K562 (cell line): Measurements from ENCODE around the gene DDX54. TPM values are rescaled to one million over a fixed set of nuclear protein-coding genes. Genes with fewer than 3 reads are reported as not detected.

Source experiments
- ATF2 ChIP-seq: sonication (generic); formaldehyde crosslinking; IDR thresholded peaks from 2 replicates; pipeline ENCODE4 v1.8.1; 2022; ENCODE audit warnings: missing genetic modification reagents
- KAT7 ChIP-seq: sonication (generic); formaldehyde crosslinking; IDR thresholded peaks from 2 replicates; pipeline ENCODE4 v1.8.0; 2022; ENCODE audit warnings: missing genetic modification reagents, mild to moderate bottlenecking, borderline replicate concordance
- MECOM ChIP-seq: fragments of 250-450 bp; sonication (Bioruptor Pico); IDR thresholded peaks from 2 replicates; pipeline ENCODE4 v1.8.0; 2022; ENCODE audit warnings: inconsistent platforms
- NONO ChIP-seq, 2 experiments: fragments of 200-400 bp in 1 of 2; fragments of 450-650 bp in 1 of 2; formaldehyde crosslinking in 1 of 2; IDR thresholded peaks; 2 replicates each; pipeline ENCODE4 v1.6.1; 2017; ENCODE audit warnings: low read depth in 2 of 2, mild to moderate bottlenecking in 2 of 2, moderate library complexity in 2 of 2, low read length in 1 of 2
- RREB1 ChIP-seq: fragments of 250-450 bp; sonication (Bioruptor Pico); IDR thresholded peaks from 2 replicates; pipeline ENCODE4 v1.4.0; 2020
- TAF9B ChIP-seq: fragments of 450-650 bp; IDR thresholded peaks from 2 replicates; pipeline ENCODE4 v1.6.1; 2018; ENCODE audit warnings: mild to moderate bottlenecking; ENCODE audit not compliant: partially characterized antibody
- ZEB2 ChIP-seq: fragments of 450-650 bp; IDR thresholded peaks from 2 replicates; pipeline ENCODE4 v1.6.1; 2016
- ZNF175 ChIP-seq: fragments of 200-800 bp; sonication (Bioruptor generic); IDR thresholded peaks from 2 replicates; pipeline ENCODE4 v1.6.1; 2016; ENCODE audit warnings: low read depth, mild to moderate bottlenecking, missing genetic modification characterization, missing compliant biosample characterization
- polyA plus RNA-seq, 8 experiments: library from polyadenylated mRNA; depleted of rRNA in 4 of 8; stranded (reverse) in 5 of 8; unstranded in 3 of 8; fragments of >200 nt; fragmentation: Nextera tagmentation in 2 of 8; fragmentation: Illumina TruSeq in 1 of 8; extraction: Ambion mirVana in 2 of 8; extraction: Trizol in 1 of 8; gene quantifications; 2 replicates each; pipeline versions ENCODE4 v1.2.1 to v1.2.3, GENCODE V29; 2011 to 2014; ENCODE audit warnings: inconsistent platforms in 1 of 8, missing spikeins in 1 of 8
- total RNA-seq, 7 experiments: library from RNA; depleted of rRNA in 6 of 7; stranded (reverse); fragments of >200 nt in 6 of 7; fragmentation: Illumina TruSeq in 2 of 7; extraction: Trizol in 2 of 7; gene quantifications; 2 replicates each; pipeline versions ENCODE4 v1.2.1 to v1.2.3, GENCODE V29; 2011 to 2021; ENCODE audit warnings: low replicate concordance in 1 of 7
- TF ChIP-seq, protein P1 (sequence below): sonication (generic); formaldehyde crosslinking; IDR thresholded peaks from 2 replicates; pipeline ENCODE4 v1.8.0; 2022; ENCODE audit warnings: mild to moderate bottlenecking, missing genetic modification reagents
- TF ChIP-seq, protein P2 (sequence below): sonication (generic); formaldehyde crosslinking; IDR thresholded peaks from 2 replicates; pipeline ENCODE4 v1.8.0; 2023; ENCODE audit warnings: missing genetic modification reagents, mild to moderate bottlenecking, borderline replicate concordance

The DDX54 gene
- total and polyA plus RNA-seq, 9 of the 15 experiments (the other 6 are each of a cell fraction or from before 2014, with no cell fraction given): 1.4 to 135 (median 51.4) TPM

DNA sequence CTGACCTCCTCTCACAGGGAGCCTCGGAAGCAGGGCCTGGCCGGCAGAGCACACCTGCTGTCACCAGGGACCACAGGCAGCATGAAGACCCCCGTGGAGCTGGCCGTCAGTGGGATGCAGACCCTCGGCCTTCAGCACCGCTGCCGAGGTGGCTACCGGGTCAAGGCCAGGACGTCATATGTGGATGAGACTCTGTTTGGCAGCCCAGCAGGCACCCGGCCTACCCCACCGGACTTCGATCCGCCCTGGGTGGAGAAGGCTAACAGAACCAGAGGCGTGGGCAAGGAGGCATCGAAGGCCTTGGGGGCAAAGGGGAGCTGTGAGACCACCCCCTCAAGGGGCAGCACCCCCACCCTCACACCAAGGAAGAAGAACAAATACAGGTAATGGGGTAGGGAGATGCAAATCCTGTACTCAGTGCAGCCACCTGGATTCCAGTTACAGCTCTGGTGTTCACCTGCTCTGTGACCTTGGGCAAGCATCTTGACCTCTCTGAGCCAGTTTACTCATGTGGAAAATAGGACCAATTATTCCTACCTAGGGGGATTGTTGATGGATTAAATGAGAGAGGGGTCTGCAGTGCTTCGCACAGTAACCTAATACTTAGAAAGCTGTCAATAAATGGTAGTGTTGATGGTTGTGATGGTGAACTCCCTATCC lies 1.5 kb upstream of the DDX54 start (continued):
- TF ChIP-seq, protein P1, sequence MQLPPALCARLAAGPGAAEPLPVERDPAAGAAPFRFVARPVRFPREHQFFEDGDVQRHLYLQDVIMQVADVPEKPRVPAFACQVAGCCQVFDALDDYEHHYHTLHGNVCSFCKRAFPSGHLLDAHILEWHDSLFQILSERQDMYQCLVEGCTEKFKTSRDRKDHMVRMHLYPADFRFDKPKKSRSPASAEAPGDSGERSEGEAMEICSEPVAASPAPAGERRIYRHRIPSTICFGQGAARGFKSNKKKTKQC (CRISPR knock-in tag): no peak
- TF ChIP-seq RREB1 (CRISPR knock-in tag) (no peak), TAF9B (no peak), KAT7 (CRISPR knock-in tag) (no peak), NONO (IDR thresholded peaks at IDR 0.05; ENCODE audit: low read depth in 2 of 2, low read length in 1 of 2) (no peak), ZEB2 (no peak), MECOM (CRISPR knock-in tag) (no peak), ATF2 (CRISPR knock-in tag) (no peak), ZNF175 (CRISPR knock-in tag) (no peak)
- TF ChIP-seq, protein P2, sequence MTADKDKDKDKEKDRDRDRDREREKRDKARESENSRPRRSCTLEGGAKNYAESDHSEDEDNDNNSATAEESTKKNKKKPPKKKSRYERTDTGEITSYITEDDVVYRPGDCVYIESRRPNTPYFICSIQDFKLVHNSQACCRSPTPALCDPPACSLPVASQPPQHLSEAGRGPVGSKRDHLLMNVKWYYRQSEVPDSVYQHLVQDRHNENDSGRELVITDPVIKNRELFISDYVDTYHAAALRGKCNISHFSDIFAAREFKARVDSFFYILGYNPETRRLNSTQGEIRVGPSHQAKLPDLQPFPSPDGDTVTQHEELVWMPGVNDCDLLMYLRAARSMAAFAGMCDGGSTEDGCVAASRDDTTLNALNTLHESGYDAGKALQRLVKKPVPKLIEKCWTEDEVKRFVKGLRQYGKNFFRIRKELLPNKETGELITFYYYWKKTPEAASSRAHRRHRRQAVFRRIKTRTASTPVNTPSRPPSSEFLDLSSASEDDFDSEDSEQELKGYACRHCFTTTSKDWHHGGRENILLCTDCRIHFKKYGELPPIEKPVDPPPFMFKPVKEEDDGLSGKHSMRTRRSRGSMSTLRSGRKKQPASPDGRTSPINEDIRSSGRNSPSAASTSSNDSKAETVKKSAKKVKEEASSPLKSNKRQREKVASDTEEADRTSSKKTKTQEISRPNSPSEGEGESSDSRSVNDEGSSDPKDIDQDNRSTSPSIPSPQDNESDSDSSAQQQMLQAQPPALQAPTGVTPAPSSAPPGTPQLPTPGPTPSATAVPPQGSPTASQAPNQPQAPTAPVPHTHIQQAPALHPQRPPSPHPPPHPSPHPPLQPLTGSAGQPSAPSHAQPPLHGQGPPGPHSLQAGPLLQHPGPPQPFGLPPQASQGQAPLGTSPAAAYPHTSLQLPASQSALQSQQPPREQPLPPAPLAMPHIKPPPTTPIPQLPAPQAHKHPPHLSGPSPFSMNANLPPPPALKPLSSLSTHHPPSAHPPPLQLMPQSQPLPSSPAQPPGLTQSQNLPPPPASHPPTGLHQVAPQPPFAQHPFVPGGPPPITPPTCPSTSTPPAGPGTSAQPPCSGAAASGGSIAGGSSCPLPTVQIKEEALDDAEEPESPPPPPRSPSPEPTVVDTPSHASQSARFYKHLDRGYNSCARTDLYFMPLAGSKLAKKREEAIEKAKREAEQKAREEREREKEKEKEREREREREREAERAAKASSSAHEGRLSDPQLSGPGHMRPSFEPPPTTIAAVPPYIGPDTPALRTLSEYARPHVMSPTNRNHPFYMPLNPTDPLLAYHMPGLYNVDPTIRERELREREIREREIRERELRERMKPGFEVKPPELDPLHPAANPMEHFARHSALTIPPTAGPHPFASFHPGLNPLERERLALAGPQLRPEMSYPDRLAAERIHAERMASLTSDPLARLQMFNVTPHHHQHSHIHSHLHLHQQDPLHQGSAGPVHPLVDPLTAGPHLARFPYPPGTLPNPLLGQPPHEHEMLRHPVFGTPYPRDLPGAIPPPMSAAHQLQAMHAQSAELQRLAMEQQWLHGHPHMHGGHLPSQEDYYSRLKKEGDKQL: no peak
